Amygdala (tissue), 56 donors: ENCODE results near the gene TUBGCP6.
"Not testable (repeated sequence)": the region's sequence is repeated elsewhere in the genome, so short reads cannot be mapped to it uniquely, and the experiment has no call there.

Experiments
- DNase-seq, 56 donors: peaks; one replicate each; lab custom pipeline; 2025; lab: John Stamatoyannopoulos, UW

TUBGCP6 gene

GRCh38 chr22:50216684-50217520 lies 27.9 kb downstream of the TUBGCP6 start:
- no peak for DNase-seq

DNA sequence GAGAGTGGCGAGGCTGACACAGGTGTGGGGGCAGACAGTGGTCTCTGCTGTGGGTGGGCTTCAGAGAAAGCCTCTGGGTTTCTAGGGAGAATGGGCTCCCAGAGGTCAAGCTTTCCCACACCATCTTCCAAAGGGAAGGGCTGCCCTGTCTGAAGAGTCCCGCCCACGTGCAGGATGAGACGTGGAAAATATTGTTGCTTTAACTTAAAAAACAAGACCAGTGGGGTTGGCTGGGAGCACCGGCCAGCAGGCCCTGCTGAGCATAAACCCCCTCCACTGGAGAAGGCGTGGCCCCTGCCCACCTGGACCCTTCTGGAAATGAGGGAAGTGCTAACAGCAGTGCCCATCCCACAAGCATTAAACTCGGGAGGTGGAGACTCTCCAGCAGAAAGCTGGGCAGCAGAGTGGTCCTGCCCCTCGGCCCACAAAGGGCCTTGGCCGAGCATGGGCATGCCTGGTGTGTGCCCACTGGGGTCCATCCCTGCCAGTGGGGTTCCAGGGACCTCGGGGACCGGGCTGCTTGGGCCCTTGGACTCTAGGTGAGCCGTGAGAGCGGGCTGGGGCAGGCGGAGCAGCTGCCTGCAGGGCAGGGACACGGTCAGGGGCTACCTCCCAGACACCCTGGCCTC lies 28.7 kb downstream of the TUBGCP6 start:
- DNase-seq: no peak

DNA sequence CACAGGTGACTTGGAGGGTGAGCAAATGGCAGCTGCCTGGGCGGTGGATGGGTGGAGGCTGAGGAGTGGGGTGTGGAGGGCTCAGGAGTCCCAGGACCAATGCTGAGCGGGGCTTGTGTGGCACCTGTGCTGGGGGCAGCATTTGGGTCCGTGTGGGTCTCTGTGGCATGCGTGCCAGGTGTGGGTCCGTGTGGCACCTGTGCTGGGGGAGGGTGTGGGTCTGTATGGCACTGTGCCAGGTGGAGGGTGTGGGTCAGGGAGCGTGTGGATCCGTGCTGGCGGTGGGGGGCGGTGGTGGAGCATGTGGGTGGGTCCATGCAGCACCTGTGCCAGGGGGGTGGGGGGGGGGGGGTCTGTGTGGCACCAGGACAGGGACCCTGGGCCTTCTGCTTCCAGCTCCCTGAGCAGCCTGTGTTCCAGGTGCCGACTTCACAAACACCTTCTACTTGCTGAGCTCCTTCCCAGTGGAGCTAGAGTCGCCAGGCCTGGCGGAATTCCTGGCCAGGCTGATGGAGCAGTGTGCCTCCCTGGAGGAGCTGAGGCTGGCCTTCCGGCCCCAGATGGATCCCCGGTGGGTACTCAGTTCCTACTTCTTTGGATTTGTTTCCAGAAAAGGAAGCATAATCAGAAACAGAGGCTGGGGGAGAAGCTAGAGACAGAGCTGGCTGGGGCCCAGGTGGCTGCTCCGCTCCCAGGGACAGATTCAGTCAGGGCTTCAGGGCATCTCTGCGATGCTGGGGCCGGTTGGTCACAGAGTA lies 29.3 kb downstream of the TUBGCP6 start:
- DNase-seq: no peak

DNA sequence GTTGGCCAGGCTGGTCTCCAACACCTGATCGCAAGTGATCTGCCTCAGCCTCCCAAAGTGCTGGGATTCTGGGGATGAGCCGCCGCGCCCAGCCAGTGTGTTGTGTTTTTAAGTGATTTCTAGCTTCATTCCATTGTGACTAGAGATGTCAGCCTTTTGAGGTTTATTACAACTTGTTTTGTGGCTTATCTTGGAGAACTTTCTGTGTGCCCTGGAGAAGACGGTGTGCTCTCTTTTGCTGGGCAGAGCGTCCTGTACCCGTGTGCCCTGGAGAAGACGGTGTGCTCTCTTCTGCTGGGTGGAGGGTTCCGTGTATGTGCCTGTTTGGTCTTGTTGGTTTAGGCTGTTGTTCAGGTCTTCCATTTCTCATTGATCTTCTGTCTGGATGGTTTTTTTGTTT lies 31.6 kb downstream of the TUBGCP6 start:
- no peak for DNase-seq

- DNase-seq: no peak
These were observed 33.7 kb downstream of the TUBGCP6 start for GRCh38 chr22:50211147-50211546.

GRCh38 chr22:50210378-50211139 lies 34.3 kb downstream of the TUBGCP6 start:
- DNase-seq: no peak

DNA sequence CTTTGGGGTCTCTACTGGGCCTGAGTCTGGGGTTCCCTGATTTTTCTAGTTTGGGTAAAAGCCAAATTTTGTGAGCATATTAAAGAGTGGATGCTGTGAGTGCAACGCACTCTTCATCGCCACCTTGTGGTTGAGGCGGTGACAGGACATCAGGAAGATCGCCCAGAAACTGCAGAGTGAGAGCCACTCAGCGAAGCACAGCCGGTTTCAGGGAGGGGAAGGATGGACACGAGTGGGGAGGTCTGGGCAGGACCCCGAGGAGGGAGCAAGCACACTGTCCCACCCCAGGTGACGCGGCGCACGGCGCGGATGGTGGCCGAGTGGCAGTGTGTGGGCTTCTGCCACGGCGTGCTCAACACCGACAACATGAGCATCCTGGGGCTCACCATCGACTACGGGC lies 34.9 kb downstream of the TUBGCP6 start:
- DNase-seq: peak in 23 of 56 donors; percentile 18 to 75 (median 39)

DNA sequence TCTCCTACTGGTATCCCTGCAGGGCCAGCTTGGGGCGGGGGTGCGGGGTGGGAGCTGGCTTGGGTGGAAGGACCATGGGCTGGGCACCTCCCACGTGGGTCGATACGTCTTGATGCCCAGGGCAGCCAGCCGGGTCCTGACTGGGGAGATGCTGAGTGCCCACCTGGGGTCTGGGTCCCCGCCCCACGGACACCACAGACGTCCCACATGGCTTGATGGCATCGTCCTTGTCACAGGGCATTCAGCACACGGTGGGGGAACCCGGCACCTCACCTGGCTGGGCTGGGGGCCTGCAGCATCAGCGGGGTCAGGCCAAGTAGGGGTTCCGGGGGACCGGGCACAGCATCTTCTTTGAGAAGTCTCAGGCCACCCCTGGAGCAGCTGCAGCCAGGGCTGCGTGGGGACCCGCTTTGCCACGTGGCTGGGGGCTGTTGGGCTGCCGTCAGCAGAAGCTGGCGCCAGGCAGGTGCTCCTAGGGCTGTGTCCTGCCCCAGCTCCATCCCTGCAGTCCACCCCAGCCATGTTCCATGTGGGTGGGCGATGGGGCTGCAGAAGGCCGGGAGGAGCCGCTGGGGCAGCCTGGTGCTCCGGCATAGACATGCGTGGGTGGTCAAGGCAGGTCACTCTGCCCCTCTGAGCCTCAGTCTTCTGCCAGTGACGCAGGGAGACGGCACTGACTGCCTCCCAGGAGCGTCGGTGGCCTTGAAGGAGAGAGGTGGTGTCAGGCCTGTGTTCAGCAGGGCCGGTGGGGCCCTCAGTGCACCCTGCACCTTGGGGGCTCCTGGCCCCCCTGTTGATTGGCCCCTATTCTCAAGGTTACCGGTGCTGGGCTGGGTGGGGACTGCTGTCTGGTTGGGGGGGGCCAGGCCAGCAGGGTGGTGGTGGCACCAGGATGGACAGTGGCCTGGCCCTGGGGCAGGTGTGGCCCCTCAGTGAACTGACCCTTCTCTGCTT lies 35.6 kb downstream of the TUBGCP6 start:
- DNase-seq: no peak

- DNase-seq: no peak
These were observed 36.3 kb downstream of the TUBGCP6 start for GRCh38 chr22:50208430-50208938.

- DNase-seq: no peak
These were observed 37.3 kb downstream of the TUBGCP6 start for GRCh38 chr22:50207383-50208140.

DNA sequence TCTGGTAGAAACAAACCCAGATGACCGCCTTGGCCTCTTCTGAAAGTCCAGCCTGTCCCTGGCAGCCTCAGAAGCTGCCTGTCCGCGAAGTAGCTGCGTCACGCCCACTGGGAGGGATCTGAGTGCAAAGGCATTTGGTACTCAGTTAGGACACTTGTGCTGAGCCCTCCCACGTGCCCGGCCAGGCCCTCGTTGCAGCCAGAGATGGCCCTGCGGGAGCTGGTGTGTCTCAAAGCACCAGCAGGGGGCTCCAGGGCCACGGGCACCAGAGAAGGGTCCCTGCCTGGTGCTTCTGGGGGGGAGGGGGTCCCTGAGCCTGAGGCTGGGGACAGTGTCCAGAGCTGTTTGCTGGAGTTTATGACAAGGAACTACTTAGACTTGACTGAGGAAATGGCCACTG lies 38.2 kb downstream of the TUBGCP6 start:
- peak in 8 of 56 donors; percentile 30 to 60 (median 44) for DNase-seq

GRCh38 chr22:50205781-50206569 lies 38.8 kb downstream of the TUBGCP6 start:
- no peak for DNase-seq

GRCh38 chr22:50204998-50205397 lies 39.8 kb downstream of the TUBGCP6 start:
- not testable (repeated sequence) for DNase-seq

- DNase-seq: no peak
These were observed 40.3 kb downstream of the TUBGCP6 start for GRCh38 chr22:50204571-50204970.

- no peak for DNase-seq
These were observed 41.5 kb downstream of the TUBGCP6 start for GRCh38 chr22:50203288-50203687.

DNA sequence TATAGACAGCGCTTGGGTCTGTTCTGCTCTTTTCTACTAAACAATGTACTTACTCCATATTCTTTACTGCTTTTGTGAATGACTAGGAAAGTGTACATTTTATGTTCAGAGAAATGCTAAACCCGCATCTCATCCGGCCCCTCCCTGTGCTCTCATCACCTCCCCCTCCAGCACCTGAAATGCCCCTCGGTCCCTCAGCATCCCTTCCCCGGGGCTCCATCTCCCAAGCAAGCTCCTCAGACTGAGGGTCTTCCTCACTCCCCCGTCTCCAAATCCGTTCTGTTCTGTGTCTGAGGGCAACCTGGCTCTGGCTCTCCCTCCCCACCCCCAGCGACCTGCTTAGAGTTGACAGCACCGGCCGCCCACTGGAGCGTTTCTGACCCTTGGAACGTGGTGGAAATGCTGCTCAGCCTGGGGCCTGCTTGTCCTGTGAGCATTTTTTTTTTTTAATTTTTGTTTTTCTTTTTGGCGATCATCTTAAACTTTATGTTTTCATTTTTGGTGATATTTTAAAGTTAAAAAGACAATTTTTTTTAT lies 42.6 kb downstream of the TUBGCP6 start:
- no peak for DNase-seq
